Stimulated activated CD4-positive, alpha-beta T cell treated with anti-CD3 and anti-CD28 coated beads, Interleukin-2, amount 100 ng/mL, for 4 hours (primary cell): ENCODE results near the gene POLD4.

ENCODE experiments used
- DNase-seq: peaks from one replicate; pipeline ENCODE4 v3.0.0-alpha.2; 2020; ENCODE audit warnings: low read depth

The POLD4 gene

GRCh38 chr11:67370351-67371076, 17.2 kb upstream of the POLD4 start:
- no peak for DNase-seq

- no peak for DNase-seq
Observed at GRCh38 chr11:67369801-67370284, 16.5 kb upstream of the POLD4 start.

GRCh38 chr11:67369275-67369674, 15.9 kb upstream of the POLD4 start:
- no peak for DNase-seq

GRCh38 chr11:67368621-67369020, 15.3 kb upstream of the POLD4 start:
- DNase-seq: no peak

- DNase-seq: no peak
Observed at GRCh38 chr11:67367761-67368227, 14.4 kb upstream of the POLD4 start.

GRCh38 chr11:67366961-67367760, 13.8 kb upstream of the POLD4 start:
- DNase-seq: no peak

- DNase-seq: no peak
Observed at GRCh38 chr11:67366546-67366945, 13.2 kb upstream of the POLD4 start.

- DNase-seq: no peak
Observed at GRCh38 chr11:67365736-67366444, 12.5 kb upstream of the POLD4 start.

- DNase-seq: no peak
Observed at GRCh38 chr11:67364783-67365722, 11.7 kb upstream of the POLD4 start.

GRCh38 chr11:67364169-67364568, 10.8 kb upstream of the POLD4 start:
- DNase-seq: no peak

- no peak for DNase-seq
Observed at GRCh38 chr11:67357831-67358670, 4.7 kb upstream of the POLD4 start.

GRCh38 chr11:67356864-67357561, 3.7 kb upstream of the POLD4 start:
- DNase-seq: peak; percentile 50

GRCh38 chr11:67356387-67356863, 3.1 kb upstream of the POLD4 start:
- DNase-seq: no peak

- DNase-seq: no peak
Observed at GRCh38 chr11:67355794-67356386, 2.5 kb upstream of the POLD4 start.

GRCh38 chr11:67355023-67355793, 1.9 kb upstream of the POLD4 start:
- no peak for DNase-seq

GRCh38 chr11:67354075-67355022, 1.0 kb upstream of the POLD4 start:
- DNase-seq: no peak
